ENCODE measurements around the gene ARID1B.

ARID1B gene

GRCh38 chr6:157095084-157095483 is 317.9 kb downstream of the ARID1B start:
- no peak for TF ChIP-seq CTCF (IDR thresholded peaks at IDR 0.05; ENCODE audit: low read depth, low read length, missing control alignments)
- no peak overlapping the region for H3K4me3 ChIP-seq (replicated peaks; ENCODE audit: low read depth, low read length)
- no peak for DNase-seq (ENCODE audit: extremely low read depth, low read depth)

DNA sequence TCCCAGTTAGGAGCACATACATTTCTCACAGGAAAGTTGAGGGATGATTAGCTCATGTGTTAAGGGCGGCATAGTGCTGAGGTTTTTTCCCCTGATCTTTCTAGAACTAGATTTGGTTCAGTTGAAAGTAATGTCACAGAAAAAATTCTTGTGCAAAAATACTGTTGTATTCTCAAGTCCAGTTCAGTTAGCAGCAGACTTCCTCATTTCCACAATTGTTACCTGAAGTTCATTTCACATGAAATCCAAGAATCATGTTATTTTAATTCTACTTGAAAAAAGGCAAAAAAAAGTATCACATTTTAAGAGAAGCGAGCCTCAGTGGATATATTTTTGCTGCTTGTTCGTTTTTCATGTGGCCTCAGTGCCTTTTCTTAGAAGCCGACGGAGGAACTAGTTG is 318.4 kb downstream of the ARID1B start:
- no peak for DNase-seq (ENCODE audit: extremely low read depth, low read depth)
- TF ChIP-seq CTCF (IDR thresholded peaks at IDR 0.05; ENCODE audit: low read depth, low read length, missing control alignments): no peak
- no peak overlapping the region for H3K4me3 ChIP-seq (replicated peaks; ENCODE audit: low read depth, low read length)

- no peak for TF ChIP-seq CTCF (IDR thresholded peaks at IDR 0.05; ENCODE audit: low read depth, low read length, missing control alignments)
- no peak for DNase-seq (ENCODE audit: extremely low read depth, low read depth)
- H3K4me3 ChIP-seq (replicated peaks; ENCODE audit: low read depth, low read length): no peak overlapping the region
Measured at GRCh38 chr6:157096105-157096504, 318.9 kb downstream of the ARID1B start.

GRCh38 chr6:157096522-157096921 is 319.3 kb downstream of the ARID1B start:
- no peak overlapping the region for H3K4me3 ChIP-seq (replicated peaks; ENCODE audit: low read depth, low read length)
- no peak for DNase-seq (ENCODE audit: extremely low read depth, low read depth)
- no peak for TF ChIP-seq CTCF (IDR thresholded peaks at IDR 0.05; ENCODE audit: low read depth, low read length, missing control alignments)

GRCh38 chr6:157097255-157097955 is 320.2 kb downstream of the ARID1B start:
- H3K4me3 ChIP-seq (replicated peaks; ENCODE audit: low read depth, low read length): no peak overlapping the region
- DNase-seq (ENCODE audit: extremely low read depth, low read depth): no peak
- no peak for TF ChIP-seq CTCF (IDR thresholded peaks at IDR 0.05; ENCODE audit: low read depth, low read length, missing control alignments)

GRCh38 chr6:157098999-157099398 is 321.8 kb downstream of the ARID1B start:
- DNase-seq (ENCODE audit: extremely low read depth, low read depth): no peak
- no peak for TF ChIP-seq CTCF (IDR thresholded peaks at IDR 0.05; ENCODE audit: low read depth, low read length, missing control alignments)
- H3K4me3 ChIP-seq (replicated peaks; ENCODE audit: low read depth, low read length): no peak overlapping the region
